Measurements from ENCODE around the gene GALT. TPM values are rescaled to one million over a fixed set of nuclear protein-coding genes. Genes with fewer than 3 reads are reported as not detected.

Gene GALT
- 47.3 TPM for polyA plus RNA-seq (2012; ENCODE audit: insufficient read length, low read depth)

GRCh38 chr9:34646211-34647083 lies at the start of gene GALT:
TSS of gene GALT (plus strand) at chr9:34646675. CDS start at chr9:34646705, 30 bp downstream.
- TF ChIP-seq REST (IDR thresholded peaks at IDR 0.05; ENCODE audit: insufficient read depth in 1 of 2, low read depth in 2 of 2, low read length in 2 of 2) (no peak), SIN3A (IDR thresholded peaks at IDR 0.05; ENCODE audit: borderline replicate concordance, insufficient read depth, low read length) (peak; percentile 23; the same call in 1 of the 2 replicates), TAF1 (IDR thresholded peaks at IDR 0.05; ENCODE audit: borderline replicate concordance, insufficient read depth, low read length) (no peak; the same call in none of the 2 replicates), POLR2AphosphoS5 (IDR thresholded peaks at IDR 0.05; ENCODE audit: low read depth, low read length) (peak; percentile 86), FOXP2 (optimal IDR thresholded peaks at IDR 0.05; ENCODE audit: borderline replicate concordance, extremely low read depth, extremely low read length, insufficient read depth) (peak; percentile 16)

GRCh38 chr9:34599546-34599945 lies 46.9 kb upstream of the GALT start:
- TF ChIP-seq SIN3A (IDR thresholded peaks at IDR 0.05; ENCODE audit: borderline replicate concordance, insufficient read depth, low read length) (no peak), FOXP2 (optimal IDR thresholded peaks at IDR 0.05; ENCODE audit: borderline replicate concordance, extremely low read depth, extremely low read length, insufficient read depth) (no peak), POLR2AphosphoS5 (IDR thresholded peaks at IDR 0.05; ENCODE audit: low read depth, low read length) (no peak), TAF1 (IDR thresholded peaks at IDR 0.05; ENCODE audit: borderline replicate concordance, insufficient read depth, low read length) (no peak), REST (IDR thresholded peaks at IDR 0.05; ENCODE audit: insufficient read depth in 1 of 2, low read depth in 2 of 2, low read length in 2 of 2) (no peak)

- TF ChIP-seq SIN3A (IDR thresholded peaks at IDR 0.05; ENCODE audit: borderline replicate concordance, insufficient read depth, low read length), result no peak
- TF ChIP-seq FOXP2 (optimal IDR thresholded peaks at IDR 0.05; ENCODE audit: borderline replicate concordance, extremely low read depth, extremely low read length, insufficient read depth), result no peak
- no peak for TF ChIP-seq REST (IDR thresholded peaks at IDR 0.05; ENCODE audit: insufficient read depth in 1 of 2, low read depth in 2 of 2, low read length in 2 of 2)
- TF ChIP-seq POLR2AphosphoS5 (IDR thresholded peaks at IDR 0.05; ENCODE audit: low read depth, low read length), result no peak
- TF ChIP-seq TAF1 (IDR thresholded peaks at IDR 0.05; ENCODE audit: borderline replicate concordance, insufficient read depth, low read length), result no peak
Observed at GRCh38 chr9:34600908-34601307, 45.6 kb upstream of the GALT start.

GRCh38 chr9:34601937-34602573 lies 44.4 kb upstream of the GALT start:
- TF ChIP-seq FOXP2 (optimal IDR thresholded peaks at IDR 0.05; ENCODE audit: borderline replicate concordance, extremely low read depth, extremely low read length, insufficient read depth), result no peak
- TF ChIP-seq SIN3A (IDR thresholded peaks at IDR 0.05; ENCODE audit: borderline replicate concordance, insufficient read depth, low read length), result no peak

GRCh38 chr9:34603610-34604231 lies 42.8 kb upstream of the GALT start:
- TF ChIP-seq POLR2AphosphoS5 (IDR thresholded peaks at IDR 0.05; ENCODE audit: low read depth, low read length) (no peak), FOXP2 (optimal IDR thresholded peaks at IDR 0.05; ENCODE audit: borderline replicate concordance, extremely low read depth, extremely low read length, insufficient read depth) (no peak), SIN3A (IDR thresholded peaks at IDR 0.05; ENCODE audit: borderline replicate concordance, insufficient read depth, low read length) (no peak), TAF1 (IDR thresholded peaks at IDR 0.05; ENCODE audit: borderline replicate concordance, insufficient read depth, low read length) (no peak), REST (IDR thresholded peaks at IDR 0.05; ENCODE audit: insufficient read depth in 1 of 2, low read depth in 2 of 2, low read length in 2 of 2) (no peak)

Data from PFSK-1 (cell line).